LNCAP (cell line): Measurements from ENCODE around the gene FPR2.

ENCODE experiments used
- CTCF ChIP-seq: fragments of 450-650 bp; IDR thresholded peaks from 2 replicates; pipeline ENCODE4 v1.5.1; 2017; ENCODE audit warnings: mild to moderate bottlenecking

Gene FPR2

GRCh38 chr19:51788029-51788428 is 27.0 kb downstream of the FPR2 start:
- TF ChIP-seq CTCF: no peak

GRCh38 chr19:51789061-51789795 is 28.2 kb downstream of the FPR2 start:
- TF ChIP-seq CTCF: no peak

DNA sequence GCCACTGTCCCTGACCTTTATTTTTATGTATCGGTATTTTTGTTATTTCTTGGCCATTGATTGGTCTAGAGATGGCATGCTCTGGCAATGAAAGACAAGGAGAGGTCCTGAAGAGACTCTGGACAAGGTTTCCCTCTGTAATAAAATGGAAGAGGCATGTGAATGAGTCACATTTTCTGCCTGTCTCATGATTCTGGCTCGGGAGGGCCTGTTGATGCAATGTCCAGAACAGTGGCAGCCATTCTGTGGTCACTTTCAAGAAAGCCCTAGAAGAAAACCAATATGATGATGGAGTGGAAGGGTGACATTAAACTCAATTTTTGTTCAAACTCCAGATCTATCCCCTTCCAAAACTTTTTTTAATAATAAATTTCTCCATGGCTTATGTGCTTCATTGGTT is 32.0 kb downstream of the FPR2 start:
- TF ChIP-seq CTCF: no peak

DNA sequence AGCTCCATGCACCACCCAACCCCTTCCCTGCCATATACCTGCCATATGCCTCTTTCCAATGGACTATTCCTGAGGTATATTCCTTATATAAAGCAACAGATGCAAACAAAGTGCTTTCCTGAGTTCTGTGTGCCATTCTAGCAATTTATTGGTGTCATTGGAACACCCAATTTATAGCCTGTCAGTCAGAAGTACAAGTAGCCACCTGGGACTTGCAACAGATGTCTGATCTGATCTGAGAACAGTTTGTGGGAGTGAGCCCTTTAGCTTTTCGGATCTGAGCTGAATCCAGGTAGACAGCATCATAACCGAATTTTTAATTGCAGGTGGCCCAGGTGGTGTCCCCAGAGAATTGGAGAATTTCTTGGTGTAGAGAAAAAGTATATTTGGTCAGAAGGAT is 33.0 kb downstream of the FPR2 start:
- TF ChIP-seq CTCF: no peak

GRCh38 chr19:51794885-51795490 is 34.0 kb downstream of the FPR2 start, which contains the start of gene FPR3:
TSS of gene FPR3 (plus strand) at chr19:51795157. CDS start at chr19:51823749, 28,592 bp downstream.
- no peak for TF ChIP-seq CTCF

- no peak for TF ChIP-seq CTCF
Measured at GRCh38 chr19:51796195-51796679, 35.3 kb downstream of the FPR2 start.

DNA sequence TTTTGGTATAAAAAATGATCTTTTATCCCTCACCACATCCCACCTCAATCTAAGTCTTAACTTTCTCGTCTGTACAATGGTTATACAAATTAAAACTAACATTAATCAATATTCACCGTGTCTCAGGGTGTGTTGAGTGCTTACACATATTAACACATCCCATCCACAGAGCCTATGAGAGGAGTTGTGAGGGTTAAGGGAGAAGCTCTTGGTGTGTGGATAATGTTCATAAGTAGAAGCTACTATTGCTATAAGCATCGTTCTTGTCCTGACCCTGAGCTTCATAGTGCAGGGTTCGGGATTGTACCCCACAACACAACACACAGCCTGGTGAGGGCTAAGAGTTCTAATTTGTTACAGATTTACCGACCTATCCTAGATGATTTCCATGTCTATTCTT is 36.5 kb downstream of the FPR2 start:
- no peak for TF ChIP-seq CTCF
